HG02970 (cell line): Measurements from ENCODE around the gene SOX5.
"Not testable (repeated sequence)": the region's sequence is repeated elsewhere in the genome, so short reads cannot be mapped to it uniquely, and the experiment has no call there.

Source experiments
- ATAC-seq: cut with Tn5 transposase; IDR thresholded peaks from one replicate; pipeline ENCODE4 v1.9.1; 2021; ENCODE audit warnings: mild to moderate bottlenecking, moderate library complexity, moderate number of reproducible peaks; ENCODE audit not compliant: unreplicated experiment, low FRiP score

Gene SOX5

GRCh38 chr12:23763724-23764123, 185.7 kb downstream of the SOX5 start:
- no peak for ATAC-seq

DNA sequence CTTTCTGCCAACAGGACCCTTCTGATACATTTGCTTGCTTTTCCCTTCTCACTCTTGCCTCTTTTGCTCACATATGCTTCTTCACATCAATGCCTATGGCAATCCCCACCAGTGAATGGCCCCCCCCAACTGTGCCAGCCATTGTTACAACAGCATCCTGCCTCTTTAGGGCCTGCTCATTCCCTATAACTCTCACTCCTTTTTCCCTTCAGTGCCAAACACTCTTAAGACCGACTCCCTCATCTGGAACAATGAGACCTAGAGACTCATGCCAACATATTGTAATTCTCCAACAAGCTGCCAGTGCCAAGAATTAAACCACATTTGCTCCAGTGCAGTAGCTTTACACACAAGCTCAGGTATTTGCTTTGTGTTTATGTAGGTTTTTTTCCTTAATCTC, 189.0 kb downstream of the SOX5 start:
- no peak for ATAC-seq

GRCh38 chr12:23758608-23759007, 190.9 kb downstream of the SOX5 start:
- ATAC-seq, result no peak

DNA sequence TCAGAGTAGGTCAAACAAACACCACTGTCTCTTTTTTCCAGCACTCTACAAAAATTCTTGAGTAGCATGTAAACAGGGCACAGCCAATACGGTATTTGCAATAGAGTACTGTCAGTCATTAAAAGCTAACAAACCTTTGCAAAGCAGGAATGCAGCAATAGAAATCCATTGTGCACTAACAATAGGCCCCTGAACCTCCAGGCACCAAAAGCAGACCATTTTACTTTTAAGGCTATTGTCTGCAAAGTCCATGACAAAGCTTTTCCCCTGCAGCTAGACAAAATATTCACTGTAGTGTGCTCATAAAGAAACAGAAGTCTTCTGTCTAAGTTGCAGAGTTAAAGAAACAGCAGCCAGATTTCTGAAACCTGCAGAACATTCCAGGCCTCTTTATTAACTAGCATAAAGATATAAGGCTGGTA, 191.9 kb downstream of the SOX5 start:
- no peak for ATAC-seq

GRCh38 chr12:23756416-23756815, 193.1 kb downstream of the SOX5 start:
- no peak for ATAC-seq

DNA sequence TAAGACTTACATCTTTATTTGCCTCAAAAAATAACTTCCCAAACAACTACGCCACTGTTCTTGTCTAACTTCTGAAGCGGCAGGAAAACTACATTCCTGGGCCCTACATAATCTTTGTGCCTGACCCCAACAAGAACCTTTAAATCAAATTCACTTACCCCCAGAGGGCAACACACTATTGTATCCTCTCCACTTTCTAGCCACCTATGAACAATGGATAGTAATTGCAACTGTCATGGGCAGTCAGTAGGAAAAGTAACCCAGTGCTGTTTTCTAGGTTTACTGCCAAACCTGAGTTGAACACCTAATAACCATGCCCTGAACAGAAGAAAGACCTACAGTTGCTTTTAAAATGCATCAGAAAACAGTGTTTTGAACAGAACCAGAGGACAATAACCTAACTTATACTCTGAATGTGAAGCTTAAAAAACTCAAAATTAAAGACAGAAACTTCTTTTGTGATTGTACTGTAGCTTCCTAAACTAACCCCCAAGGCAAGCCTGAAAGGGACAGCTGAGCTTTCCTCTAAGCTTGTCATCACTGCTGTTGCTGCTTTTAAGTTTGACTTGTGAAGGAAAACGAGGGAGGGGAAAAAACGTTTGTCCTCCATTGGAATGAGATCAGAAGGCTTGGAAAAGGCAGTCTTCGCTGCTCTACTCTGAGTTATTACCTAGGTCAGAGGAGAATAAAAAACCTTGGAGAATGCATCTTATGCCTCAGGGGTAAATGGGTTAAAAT, 195.7 kb downstream of the SOX5 start:
- ATAC-seq, result no peak

DNA sequence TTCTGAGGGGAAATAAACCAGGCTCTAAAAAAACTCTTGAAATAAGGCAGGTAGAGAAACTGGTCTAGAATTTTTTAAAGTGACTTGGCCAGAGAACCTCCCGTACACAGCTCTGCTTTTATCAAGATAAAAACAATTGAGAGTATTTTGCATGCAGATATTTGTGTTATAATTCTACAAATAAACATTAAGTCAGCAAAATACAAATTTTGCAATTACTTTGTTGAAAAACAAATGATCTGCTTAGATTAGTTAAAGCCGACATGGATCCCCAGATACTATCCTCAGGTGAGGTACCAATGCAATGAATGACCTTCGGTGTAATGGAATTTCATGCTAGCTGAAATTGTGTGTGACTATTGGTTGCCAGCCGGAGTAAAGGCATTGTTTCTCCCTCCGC, 197.2 kb downstream of the SOX5 start:
- no peak for ATAC-seq

DNA sequence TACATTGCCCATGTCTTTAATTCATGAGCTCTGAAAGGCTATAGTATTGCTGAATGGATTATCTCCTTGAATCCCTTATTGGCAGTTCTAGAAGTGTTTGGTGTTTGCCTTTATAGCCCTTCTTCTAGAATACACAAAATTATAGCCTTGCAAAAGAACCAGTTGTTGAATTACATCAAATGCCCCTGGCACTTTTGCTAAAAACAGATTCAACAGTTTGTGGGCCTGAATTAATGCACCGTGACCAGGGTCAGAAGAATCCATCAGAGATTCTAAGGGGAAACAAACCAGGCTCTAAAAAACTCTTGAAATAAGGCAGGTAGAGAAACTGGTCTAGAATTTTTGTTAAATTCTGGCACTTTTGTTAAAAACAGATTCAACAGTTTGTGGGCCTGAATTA, 197.8 kb downstream of the SOX5 start:
- no peak for ATAC-seq

DNA sequence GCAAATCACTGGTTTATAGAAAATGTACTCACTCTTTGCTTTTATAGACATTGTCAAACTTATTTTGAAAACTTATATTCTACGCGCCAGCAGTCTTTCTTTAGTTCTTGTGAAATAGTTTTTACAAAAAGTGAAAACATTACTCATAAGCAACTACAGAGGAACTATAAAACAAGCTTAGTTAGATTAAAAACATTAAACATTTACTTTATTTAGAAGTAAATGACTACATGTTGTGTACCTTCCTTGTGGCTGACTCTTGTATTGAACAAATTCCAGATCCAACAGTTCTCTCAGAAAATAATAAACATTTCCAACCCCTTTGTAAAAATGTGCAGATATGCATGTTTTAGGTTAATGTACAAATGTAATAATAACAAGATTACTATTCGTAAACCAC, 198.5 kb downstream of the SOX5 start:
- no peak for ATAC-seq

- no peak for ATAC-seq
Measured at GRCh38 chr12:23744696-23745095, 204.8 kb downstream of the SOX5 start.

DNA sequence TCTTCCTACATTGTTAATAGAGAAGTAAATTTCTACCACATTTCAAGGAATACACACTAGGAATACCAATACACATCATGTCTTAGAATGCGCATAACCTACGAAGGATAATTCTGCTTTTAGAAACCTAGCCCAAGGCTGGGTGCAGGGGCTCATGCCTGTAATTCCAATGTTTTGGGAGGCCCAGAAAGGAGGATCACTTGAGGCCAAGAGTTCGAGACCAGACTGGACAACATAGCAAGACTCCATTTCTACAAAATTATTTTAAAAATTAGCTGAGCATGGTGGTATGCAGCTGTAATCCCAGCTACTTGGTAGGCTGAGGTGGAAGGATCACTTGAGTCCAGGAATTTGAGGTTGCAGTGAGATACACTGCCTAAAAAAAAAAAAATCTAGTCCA, 206.9 kb downstream of the SOX5 start:
- ATAC-seq, result no peak

DNA sequence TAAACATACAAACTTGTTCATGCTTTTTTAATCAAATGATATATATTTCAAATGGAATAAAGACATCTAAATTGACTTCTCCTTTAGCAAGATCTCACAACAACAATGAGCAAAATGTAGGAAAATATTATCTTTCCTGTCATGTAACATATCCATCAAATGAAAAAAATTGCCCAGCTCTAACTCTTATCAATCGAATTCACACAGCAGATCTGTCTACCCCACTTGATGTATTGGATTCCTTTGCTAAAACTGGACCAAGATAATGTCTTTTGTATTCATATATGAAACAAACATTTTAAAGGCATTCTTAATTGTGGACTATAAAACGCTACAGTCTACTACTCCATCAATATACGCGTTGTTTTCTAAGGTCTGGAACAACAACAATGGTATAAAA, 218.0 kb downstream of the SOX5 start:
- no peak for ATAC-seq

DNA sequence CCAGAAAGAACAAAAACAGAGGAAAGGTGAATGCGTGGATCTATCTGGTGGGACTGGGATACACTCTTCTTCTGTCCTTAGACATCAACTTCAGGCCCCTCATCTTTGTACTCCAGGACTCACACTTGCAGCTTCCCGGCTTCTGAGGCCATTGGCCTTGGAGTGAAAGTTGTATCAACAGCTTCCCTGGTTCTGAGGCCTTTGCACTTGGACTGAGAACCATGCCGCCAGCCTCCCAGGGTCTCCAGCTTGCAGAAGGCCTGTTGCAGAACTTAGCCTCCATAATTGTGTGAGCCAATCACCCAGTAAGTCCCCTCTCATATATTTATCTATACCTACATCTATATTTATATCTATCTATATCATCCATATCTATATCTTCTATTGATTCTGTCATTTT, 218.4 kb downstream of the SOX5 start:
- ATAC-seq, result no peak

DNA sequence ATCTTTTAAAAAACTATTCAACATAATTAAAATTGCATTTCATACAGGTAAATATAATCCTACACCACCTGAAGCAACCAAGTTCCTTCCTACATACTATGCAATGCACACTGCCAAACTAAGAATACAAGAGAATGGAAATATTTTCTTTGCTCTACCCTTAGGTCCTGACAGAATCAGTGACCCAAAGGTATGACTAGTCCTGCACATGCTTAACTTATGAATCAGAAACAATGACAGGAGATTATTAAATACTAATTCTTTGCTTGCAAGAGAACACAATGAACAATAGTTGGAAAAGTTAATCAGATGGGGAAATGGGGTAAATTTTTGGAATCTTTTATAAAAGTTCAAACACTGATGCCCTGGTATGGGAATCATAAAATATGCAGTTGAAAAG, 220.1 kb downstream of the SOX5 start:
- ATAC-seq, result no peak

GRCh38 chr12:23726646-23727045, 222.8 kb downstream of the SOX5 start:
- ATAC-seq, result no peak

GRCh38 chr12:23722655-23723054, 226.8 kb downstream of the SOX5 start:
- no peak for ATAC-seq

DNA sequence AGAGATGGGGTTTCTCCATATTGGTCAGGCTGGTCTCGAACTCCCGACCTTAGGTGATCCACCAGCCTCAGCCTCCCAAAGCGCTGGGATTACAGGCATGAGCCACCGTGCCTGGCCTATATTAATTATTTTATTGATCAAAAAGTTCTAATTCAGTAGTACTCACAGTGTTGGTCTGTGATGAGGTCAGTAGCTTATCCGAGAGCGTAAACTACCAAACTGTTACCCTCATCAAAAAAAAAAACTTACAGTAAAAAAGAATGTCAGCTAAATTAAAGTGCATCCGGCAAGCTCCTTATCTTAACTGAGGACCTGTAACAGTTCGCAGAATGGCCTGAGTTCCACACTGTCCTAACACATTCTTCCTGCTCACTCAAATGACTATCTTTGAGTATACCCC, 228.2 kb downstream of the SOX5 start:
- no peak for ATAC-seq

DNA sequence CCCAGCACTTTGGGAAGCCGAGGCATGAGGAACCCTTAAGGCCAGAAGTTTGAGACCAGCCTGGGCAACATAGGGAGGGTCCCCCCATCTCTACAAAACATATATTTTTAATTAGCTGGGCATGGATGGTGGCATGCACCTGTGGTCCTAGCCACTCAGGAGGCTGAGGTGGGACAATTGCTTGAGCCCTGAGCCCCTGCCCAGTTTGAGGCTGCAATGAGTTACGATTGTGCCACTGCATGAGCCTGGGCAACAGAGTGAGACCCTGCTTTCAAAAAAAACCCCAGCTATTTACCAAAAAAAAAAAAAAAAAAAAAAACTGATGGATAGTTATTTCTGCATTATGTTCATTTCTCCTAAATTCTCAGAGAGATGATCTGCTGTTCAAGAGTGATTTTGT, 230.0 kb downstream of the SOX5 start:
- ATAC-seq, result no peak

GRCh38 chr12:23710361-23710760, 239.1 kb downstream of the SOX5 start:
- ATAC-seq, result not testable (repeated sequence)

GRCh38 chr12:23708185-23708837, 241.2 kb downstream of the SOX5 start:
- no peak for ATAC-seq

DNA sequence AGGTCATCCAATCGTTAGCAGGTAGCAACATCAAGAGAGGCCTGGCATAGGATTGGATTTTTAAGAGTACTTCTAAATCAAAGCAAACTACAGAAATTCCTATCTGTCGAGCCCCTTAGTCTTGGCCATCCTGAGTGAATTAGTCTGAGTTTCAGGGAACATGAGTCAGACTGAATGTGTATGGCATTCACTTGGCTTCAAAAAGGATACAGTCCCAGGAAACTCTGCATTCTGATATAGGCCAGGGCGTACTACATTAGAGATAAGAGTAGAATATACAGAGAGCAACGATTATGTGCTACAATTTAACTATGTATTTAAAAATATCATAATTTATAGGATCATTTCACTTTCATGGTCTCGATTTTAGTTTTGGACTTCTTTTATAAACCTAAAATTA, 242.2 kb downstream of the SOX5 start:
- ATAC-seq, result no peak
